NCI-H187 (cell line): ENCODE measurements around the gene ZBBX.
"Not testable (repeated sequence)": the region's sequence is repeated elsewhere in the genome, so short reads cannot be mapped to it uniquely, and the experiment has no call there.

Source experiments
- DNase-seq, 2 experiments: peaks; one replicate each; lab custom pipeline; 2025; lab: John Stamatoyannopoulos, UW

The ZBBX gene, protein sequence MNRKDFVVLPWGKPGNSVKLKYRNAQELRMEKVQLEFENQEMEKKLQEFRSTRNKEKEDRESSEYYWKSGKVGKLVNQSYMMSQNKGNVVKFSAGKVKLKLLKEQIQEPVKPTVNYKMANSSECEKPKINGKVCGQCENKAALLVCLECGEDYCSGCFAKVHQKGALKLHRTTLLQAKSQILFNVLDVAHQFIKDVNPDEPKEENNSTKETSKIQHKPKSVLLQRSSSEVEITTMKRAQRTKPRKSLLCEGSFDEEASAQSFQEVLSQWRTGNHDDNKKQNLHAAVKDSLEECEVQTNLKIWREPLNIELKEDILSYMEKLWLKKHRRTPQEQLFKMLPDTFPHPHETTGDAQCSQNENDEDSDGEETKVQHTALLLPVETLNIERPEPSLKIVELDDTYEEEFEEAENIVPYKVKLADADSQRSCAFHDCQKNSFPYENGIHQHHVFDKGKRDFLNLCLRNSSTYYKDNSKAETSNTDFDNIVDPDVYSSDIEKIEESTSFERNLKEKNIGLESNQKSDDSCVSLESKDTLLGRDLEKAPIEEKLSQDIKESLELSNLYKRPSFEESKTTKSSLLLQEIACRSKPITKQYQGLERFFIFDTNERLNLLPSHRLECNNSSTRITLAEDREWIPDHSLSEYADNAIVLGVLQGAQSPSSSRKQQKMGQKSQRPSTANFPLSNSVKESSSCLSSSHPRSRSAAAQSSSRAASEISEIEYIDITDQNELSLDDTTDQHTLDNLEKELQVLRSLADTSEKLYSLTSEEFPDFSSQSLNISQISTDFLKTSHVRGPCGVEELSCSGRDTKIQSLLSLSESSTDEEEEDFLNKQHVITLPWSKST

DNA sequence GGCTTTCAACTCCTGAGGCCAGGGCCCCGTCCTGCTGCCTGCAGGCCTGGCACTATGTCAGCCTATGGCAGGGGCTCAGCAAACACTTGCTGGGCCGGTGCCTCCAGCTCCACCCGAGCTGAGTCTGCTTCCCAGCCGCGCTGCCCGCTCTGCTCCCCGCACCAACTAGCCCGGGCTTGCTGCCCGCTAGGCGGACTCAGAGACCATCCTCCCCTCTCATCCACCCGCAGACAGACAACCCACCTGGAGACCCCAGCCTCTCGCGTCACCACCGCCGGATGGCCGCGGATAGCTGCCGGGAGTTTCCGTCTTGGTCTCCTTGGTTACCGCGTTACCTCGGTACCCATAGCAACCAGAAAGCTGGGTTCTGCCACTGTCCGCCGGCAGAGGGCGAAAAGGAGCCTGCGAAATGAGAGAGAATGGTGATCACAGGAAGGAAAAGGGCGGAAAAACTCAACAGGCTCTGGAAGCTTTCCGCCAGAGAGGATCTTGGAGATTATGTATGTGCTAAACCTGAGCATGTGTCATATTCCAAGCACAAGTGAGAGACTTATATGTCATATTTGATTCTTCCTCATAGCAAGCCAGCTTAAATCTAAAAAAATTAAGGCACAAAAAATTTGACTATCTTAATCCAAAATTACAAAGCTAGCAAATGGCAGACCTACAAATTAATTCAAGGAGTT is at the start of gene ZBBX:
Gene ZBBX, minus strand, starts transcription at position 294 of the 686 bp plus-strand sequence. CDS start 7,396 bp downstream, outside the sequence.
- DNase-seq: peak; percentile 75 to 77

- DNase-seq: not testable (repeated sequence)
These were observed 46.9 kb upstream of the ZBBX start for GRCh38 chr3:167426962-167427361.

- DNase-seq: not testable (repeated sequence)
These were observed 42.3 kb upstream of the ZBBX start for GRCh38 chr3:167422396-167422795.

DNA sequence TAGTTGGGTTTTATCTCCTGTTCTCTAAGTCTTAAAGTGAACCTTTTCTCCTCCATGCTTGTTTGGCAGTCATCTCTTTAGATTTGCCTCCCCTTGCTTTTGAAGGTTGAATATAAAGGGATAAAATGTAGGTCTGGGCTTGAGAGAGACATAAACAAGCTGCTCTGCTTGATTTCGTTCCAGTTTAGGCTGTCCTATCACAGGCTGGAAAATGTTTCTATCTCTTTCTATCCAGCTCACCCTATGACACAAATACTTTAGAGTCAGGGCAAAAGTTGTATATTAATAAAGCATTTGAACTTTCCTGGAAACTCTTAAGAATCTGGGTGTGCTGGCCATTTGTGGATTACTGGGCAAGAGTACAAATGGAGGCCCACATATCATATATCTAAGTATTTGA is 29.5 kb upstream of the ZBBX start:
- no peak for DNase-seq

GRCh38 chr3:167406876-167407492 is 26.9 kb upstream of the ZBBX start:
- peak in 1 of 2 experiments; percentile 21 for DNase-seq

DNA sequence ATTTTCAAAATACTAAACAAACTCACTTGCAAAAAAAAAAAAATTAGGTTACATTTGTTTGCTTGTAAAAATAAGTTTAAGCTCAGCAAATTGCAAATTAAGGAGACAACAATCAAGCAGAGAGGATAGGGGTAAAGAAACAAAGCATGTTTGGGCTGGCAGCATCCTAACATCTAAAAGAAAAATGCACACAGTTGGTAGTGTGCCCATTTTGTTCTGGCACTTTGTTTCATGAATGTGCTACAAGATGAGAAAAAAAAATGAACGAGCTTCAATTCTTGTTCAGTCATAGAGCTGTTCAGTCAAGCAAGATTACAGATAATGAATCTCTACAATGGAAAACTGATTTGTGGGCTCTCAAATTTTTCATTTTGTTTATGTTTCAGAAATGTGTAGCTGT is 17.7 kb upstream of the ZBBX start:
- DNase-seq: no peak

- DNase-seq: no peak
These were observed 16.0 kb upstream of the ZBBX start for GRCh38 chr3:167396075-167396474.

- DNase-seq: no peak
These were observed 13.9 kb upstream of the ZBBX start for GRCh38 chr3:167394003-167394402.

- DNase-seq: no peak
These were observed 2.1 kb upstream of the ZBBX start for GRCh38 chr3:167382155-167382554.

DNA sequence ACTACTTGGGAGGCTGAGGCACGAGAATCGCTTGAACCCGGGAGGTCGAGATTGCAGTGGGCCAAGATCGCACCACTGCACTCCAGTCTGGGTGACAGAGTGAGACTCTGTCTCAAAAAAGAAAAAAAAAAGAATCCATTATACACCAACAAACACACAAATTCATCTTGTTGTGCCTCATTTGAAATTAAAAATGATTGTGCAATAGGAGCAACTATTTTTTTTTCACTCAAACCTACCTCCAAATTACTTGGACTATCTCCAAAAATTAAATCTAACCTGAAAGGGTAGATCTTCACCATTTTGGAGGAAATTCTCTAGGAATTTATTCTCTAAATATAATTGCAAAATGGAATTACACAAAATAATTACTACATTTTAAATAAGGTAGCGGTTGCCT is 4.6 kb downstream of the ZBBX start:
- no peak for DNase-seq

- DNase-seq: no peak
These were observed 8.0 kb downstream of the ZBBX start for GRCh38 chr3:167372138-167372537.

DNA sequence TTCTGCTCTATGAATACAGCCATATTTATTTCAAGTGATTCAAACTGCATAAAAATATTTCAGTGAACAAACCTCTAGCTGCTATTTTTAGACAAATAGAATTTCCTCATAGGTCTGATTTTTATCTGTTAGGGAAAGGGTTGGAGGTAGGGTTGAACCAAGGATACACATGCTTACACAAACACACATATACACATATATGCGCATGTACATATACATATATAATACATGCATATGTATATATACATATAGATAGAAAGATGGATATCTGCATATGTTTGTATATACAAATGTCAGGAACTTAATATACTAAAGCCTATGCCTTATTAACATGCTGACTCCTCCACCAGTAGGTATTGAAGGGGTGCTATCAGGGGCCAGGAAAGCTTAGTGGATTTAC is 18.1 kb downstream of the ZBBX start:
- no peak for DNase-seq

GRCh38 chr3:167361306-167361705 is 18.8 kb downstream of the ZBBX start:
- DNase-seq: no peak

GRCh38 chr3:167355446-167355845 is 24.7 kb downstream of the ZBBX start:
- no peak for DNase-seq

- no peak for DNase-seq
These were observed 25.3 kb downstream of the ZBBX start for GRCh38 chr3:167354751-167355150.

- no peak for DNase-seq
These were observed 29.7 kb downstream of the ZBBX start for GRCh38 chr3:167350245-167350862.

GRCh38 chr3:167346171-167346570 is 33.9 kb downstream of the ZBBX start:
- no peak for DNase-seq

DNA sequence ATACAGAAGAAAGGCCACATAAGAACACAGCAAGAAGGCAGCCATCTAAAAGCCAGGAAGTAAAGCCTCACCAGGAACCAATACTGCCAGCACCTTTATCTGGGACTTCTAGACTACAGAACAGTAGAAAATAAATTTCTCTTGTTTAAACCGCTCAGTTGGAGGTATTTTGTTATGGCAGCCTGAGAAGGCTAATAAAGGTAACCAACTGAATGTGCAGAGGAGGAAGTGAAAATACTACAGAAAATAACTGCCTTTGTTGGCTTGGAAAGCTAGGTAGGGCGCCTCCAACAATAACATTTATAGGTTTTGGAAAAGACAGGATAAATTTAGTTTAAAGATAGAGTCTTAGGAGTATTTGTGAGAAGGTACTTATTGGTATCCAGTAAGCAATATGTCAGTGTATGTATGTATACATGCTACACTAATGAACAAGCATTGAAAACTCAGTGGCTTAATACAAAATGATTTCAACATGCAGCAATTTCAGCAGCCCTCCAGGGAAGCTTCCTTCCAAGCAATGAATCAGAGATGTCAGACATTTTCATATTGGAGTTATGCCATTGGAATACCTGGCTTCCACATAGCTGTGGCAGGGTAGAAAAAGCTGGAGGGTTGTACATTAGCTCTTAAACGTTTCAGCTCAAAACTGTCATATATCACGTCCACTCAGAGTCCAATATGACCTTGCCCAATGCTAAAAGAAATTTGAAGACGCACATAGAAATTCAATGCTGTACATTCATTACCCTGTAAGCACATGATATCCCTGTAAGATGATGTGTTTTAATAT is 48.9 kb downstream of the ZBBX start:
- no peak for DNase-seq

- DNase-seq: no peak
These were observed 56.5 kb downstream of the ZBBX start for GRCh38 chr3:167323572-167323971.

DNA sequence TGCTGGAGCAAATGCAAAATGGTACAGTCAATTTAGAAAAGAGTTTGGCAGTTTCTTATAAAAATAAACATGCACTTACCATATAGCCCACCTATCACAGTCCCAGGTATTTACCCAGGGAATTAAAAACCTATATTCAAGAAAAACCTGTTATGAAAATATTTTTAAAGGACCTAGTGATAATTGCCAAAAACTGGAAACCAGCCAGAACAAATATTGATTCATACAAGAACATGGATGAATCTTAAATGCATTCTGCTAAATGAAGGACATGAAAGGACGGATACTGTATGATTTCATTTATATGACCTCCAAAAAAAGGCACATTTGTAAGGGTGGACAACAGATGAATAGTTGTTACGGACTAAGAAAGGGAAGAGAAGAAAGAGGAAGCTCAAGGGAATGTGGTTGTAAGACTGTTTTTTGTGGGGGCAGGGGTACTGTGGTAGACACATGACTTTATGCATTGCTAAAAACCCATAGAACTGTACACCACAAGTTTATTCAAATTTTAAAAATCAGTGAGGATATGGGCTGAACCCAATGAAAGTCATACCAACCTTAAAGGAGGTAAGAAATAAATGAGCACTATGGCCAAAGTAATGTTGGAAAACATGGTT is 61.0 kb downstream of the ZBBX start:
- DNase-seq: no peak
